SK-N-MC (cell line): ENCODE data around the gene DIAPH1.

Experiments used
- EZH2 ChIP-seq: fragments of 200-600 bp; sonication (generic); IDR thresholded peaks from one replicate; pipeline ENCODE4 v1.6.1; 2017; ENCODE audit warnings: antibody characterized with exemption
- FOXP2 ChIP-seq: optimal IDR thresholded peaks from 2 replicates; pipeline ENCODE3; 2011; ENCODE audit warnings: mild to moderate bottlenecking, moderate library complexity; ENCODE audit not compliant: insufficient read depth; ENCODE audit errors: extremely low read length, control extremely low read depth
- POLR2AphosphoS5 ChIP-seq: IDR thresholded peaks from 2 replicates; pipeline ENCODE4 v1.6.1; 2012; ENCODE audit warnings: mild to moderate bottlenecking, low read depth, low read length, borderline replicate concordance

DNA sequence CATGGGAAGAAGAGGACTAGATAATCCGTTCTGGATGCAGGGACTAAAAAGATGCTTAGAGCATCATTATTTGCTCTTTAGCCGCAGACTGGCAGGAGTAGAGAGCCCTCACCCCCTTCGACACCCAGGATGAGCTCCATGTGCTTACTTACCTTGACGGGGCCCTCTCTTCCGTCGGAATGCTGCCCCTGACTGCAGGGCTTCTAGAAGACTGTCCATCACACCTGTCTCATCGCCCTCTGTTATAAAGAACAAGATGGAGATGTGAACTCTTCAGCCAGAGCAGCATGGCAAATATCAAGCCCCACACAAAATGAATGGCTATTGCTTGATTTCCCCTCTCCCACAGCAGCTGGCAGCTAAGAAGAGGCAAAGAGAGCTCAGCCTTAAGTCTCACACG, 94.8 kb downstream of the DIAPH1 start:
- no peak for TF ChIP-seq POLR2AphosphoS5
- TF ChIP-seq EZH2: no peak
- TF ChIP-seq FOXP2: no peak
